ENCODE results near the gene HSPE1.
"Not testable (repeated sequence)": the region's sequence is repeated elsewhere in the genome, so short reads cannot be mapped to it uniquely, and the experiment has no call there.

Gene HSPE1

DNA sequence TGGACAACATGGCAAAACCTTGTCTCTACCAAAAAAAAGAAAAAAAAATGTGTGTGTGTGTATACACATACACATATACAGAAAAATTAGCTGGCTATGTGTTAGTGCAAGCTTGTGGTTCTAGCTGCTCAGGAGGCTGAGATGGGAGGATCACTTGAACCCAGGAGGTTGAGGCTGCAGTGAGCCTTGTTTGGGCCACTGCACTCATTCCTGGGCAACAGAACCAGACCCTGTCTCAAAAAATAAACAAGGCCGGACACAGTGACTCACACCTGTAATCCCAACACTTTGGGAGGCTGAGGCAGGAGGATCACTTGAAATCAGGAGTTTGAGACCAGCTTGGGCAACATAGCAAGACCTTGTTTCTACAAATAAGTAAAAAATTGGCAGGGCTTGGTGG lies 44.8 kb upstream of the HSPE1 start:
- no peak for DNase-seq (ENCODE audit: insufficient read length, low spot score)
- FAIRE-seq, result no peak
- TF ChIP-seq, protein P1, sequence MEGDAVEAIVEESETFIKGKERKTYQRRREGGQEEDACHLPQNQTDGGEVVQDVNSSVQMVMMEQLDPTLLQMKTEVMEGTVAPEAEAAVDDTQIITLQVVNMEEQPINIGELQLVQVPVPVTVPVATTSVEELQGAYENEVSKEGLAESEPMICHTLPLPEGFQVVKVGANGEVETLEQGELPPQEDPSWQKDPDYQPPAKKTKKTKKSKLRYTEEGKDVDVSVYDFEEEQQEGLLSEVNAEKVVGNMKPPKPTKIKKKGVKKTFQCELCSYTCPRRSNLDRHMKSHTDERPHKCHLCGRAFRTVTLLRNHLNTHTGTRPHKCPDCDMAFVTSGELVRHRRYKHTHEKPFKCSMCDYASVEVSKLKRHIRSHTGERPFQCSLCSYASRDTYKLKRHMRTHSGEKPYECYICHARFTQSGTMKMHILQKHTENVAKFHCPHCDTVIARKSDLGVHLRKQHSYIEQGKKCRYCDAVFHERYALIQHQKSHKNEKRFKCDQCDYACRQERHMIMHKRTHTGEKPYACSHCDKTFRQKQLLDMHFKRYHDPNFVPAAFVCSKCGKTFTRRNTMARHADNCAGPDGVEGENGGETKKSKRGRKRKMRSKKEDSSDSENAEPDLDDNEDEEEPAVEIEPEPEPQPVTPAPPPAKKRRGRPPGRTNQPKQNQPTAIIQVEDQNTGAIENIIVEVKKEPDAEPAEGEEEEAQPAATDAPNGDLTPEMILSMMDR (IDR thresholded peaks at IDR 0.05; ENCODE audit: insufficient read depth, missing control alignments), result no peak

DNA sequence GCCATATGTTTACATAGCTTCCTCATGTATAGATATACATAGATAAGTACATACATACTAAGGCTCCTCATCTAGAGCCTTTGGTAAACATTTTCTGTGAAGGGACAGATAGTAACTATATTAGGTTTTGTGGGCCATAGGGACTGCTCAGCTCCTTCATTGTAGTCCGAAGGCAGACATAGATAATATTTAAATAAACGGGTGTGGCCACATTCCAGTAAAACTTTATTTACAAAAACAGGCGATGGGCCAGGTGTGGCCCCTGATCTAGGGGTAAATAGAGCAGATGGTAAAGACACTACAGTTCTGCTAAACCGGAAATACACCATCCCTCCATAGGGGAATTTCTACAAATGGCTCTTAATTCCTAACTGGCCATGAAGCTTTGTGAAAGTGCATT lies 39.5 kb upstream of the HSPE1 start:
- TF ChIP-seq, protein P1 (IDR thresholded peaks at IDR 0.05; ENCODE audit: insufficient read depth, missing control alignments), result no peak
- no peak for DNase-seq (ENCODE audit: insufficient read length, low spot score)
- FAIRE-seq, result no peak

DNA sequence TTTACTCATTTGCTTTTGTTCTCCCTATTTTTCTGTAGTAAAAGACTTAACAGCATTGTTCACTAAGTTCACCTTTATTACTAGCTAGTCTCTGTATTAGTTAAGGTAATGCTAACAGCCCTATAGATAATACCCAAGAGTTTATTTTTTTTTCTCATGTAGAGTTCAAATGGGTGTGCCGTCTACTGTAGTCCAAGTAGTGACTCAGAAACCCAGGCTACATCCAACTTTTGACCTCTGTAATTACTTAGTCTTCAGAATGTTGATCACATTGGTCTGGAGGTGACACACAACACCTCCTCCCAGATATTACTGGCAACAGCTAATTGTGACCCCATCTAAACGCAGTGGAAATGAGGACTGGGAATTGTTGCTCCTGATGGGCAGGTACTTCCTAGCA lies 39.1 kb upstream of the HSPE1 start:
- FAIRE-seq (no peak), DNase-seq (ENCODE audit: insufficient read length, low spot score) (no peak)
- TF ChIP-seq, protein P1 (IDR thresholded peaks at IDR 0.05; ENCODE audit: insufficient read depth, missing control alignments), result no peak

DNA sequence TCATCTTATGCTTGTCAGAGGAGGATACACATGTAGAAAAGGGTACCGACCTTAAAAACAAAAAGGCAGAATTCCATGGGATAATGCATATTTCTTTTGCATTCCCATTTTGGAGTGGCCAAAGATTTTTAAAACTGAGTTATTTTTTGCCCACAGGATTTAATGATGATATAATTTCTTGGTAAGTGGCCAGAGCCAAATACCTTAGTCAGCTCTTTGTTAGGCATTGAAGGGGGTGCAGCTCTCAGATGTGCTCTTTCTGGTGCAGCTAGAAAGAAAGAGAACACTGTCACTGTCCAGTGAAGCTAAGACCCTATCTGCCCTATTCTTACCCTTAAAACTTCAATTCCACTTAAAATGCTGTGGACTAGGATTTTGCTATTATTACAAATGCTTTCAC lies 36.0 kb upstream of the HSPE1 start:
- DNase-seq (ENCODE audit: insufficient read length, low spot score), result no peak
- TF ChIP-seq, protein P1 (IDR thresholded peaks at IDR 0.05; ENCODE audit: insufficient read depth, missing control alignments), result no peak
- FAIRE-seq, result no peak

DNA sequence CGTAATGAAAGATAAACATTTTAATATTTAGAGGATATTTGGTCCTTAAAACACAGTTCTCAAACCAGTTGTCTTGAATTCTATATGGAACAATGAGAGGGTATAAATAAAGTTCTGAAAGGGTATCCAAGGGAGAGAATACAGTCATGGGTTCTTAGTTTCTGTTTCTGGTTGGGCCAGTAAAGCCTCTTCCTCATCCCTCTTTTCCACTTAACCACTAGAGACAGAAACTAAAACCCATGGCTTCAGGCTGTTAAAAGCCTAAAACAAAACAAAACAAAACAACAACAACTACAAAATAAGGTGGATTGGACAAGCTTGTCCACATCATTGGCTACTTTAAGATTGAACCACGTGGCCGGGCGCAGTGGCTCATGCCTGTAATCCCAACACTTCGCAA lies 28.0 kb upstream of the HSPE1 start:
- DNase-seq (ENCODE audit: insufficient read length, low spot score), result no peak
- TF ChIP-seq, protein P1 (IDR thresholded peaks at IDR 0.05; ENCODE audit: insufficient read depth, missing control alignments), result no peak
- no peak for FAIRE-seq

DNA sequence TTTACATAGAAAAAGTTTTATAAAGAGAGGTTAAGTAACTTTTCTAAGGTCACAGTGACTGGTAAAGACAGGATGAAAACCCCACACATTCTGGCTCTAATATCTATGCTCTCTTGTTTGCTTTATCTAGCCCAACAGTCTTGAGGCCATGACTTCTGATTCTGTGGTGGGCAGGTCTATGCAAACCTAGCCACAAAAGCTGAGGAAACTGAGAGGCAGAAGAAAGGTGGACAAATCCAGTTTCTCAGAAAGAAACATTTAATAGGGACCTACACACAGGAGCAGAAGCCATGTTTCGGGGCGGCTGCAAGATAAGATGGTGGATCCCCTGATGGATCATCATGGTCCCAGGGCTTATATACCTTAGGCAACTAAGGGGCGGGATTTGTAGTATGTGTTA lies 22.4 kb upstream of the HSPE1 start:
- DNase-seq (ENCODE audit: insufficient read length, low spot score) (no peak), FAIRE-seq (no peak)
- TF ChIP-seq, protein P1 (IDR thresholded peaks at IDR 0.05; ENCODE audit: insufficient read depth, missing control alignments), result no peak

DNA sequence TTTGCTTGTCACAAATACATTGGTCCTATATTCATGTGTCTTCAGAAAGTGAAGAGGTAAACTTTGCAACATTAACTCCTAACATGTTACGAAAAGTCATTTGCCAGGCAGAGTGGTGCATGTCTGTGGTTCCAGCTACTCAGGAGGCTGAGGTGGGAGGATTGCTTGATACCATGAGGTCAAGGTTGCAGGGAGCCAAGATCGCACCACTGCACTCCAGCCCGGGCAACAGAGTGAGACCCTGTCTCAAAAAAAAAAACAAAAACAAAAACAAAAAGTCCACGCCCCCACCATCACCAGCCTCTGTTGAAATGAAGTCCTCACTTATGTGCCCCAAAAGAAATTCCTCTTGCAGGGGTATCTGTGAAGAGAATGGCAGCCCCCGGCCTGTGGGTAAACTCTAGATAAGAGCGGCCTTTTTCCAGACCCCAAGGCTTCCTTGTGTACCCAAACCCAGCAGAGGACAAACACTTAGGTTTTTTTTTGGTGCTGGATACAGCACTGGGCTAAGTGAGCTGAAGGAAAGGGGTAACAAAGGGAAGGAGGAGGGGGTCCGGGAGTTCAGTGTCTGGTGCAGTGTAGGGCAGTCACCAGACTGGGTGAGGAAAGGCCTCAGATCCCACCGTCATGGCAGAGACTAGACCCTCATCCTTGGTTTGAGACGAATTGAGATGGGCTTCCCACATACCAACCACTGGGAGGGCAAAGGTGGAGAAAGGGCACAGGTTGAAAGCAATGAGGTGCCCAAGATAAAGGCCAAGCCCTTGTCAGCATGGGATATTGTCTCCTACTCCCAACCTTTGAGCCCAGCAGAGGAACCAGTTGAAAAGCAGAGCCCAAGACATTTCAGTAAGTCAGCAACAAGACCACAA lies 19.8 kb upstream of the HSPE1 start:
- no peak for FAIRE-seq
- TF ChIP-seq, protein P1 (IDR thresholded peaks at IDR 0.05; ENCODE audit: insufficient read depth, missing control alignments), result no peak

DNA sequence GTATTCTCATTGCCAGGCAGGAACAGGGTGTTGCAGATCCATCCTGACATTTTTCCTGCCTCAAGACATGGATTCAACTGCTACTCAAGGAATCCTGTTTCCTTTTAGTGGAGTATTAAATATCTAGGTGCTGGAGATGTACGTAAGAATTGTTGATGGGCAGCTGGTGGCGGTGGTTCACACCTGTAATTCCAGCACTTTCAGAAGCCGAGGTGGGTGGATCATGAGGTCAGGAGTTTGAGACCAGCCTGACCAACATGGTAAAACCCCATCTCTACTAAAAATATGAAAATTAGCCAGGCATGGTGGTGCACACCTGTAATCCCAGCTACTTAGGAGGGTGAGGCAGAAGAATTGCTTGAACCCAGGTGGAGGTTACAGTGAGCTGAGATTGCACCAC lies 15.9 kb upstream of the HSPE1 start:
- not testable (repeated sequence) for FAIRE-seq

More for the DNA sequence above, 19.8 kb upstream of the HSPE1 start:
- DNase-seq (ENCODE audit: insufficient read length, low spot score), result no peak

More for the DNA sequence above, 15.9 kb upstream of the HSPE1 start:
- not testable (repeated sequence) for DNase-seq (ENCODE audit: insufficient read length, low spot score)
